Measurements from ENCODE around the gene PAX3. TPM values are rescaled to one million over a fixed set of nuclear protein-coding genes. Genes with fewer than 3 reads are reported as not detected.

PAX3 gene
- total and polyA plus RNA-seq, 2 of the 13 experiments (the other 11 are each of a cell fraction or from before 2014, with no cell fraction given), result 0.07 TPM; not detected in 1

- TF ChIP-seq ZNF407 (CRISPR knock-in tag; IDR thresholded peaks at IDR 0.05; ENCODE audit: not compliant biosample characterization), result no peak
Observed at GRCh38 chr2:222300726-222301052, 1.9 kb upstream of the PAX3 start (continued).

- Histone ChIP-seq H3K4me3 (replicated peaks in 1 of 3; ENCODE audit: insufficient read depth in 1 of 3, low read depth in 2 of 3, low read length in 3 of 3) (no peak overlapping the region), H4K20me1 (ENCODE audit: insufficient read depth, low read length) (no peaks in the 10 kb centered on the region), H3K27me3 (ENCODE audit: control insufficient read depth in 1 of 2, insufficient read depth in 2 of 2, low read length in 2 of 2) (peaks cover 28 to 100% of the 10 kb centered on the region in 2 experiments), H3K79me2 (ENCODE audit: insufficient read depth, low read length) (no peaks in the 10 kb centered on the region), H3K9ac (ENCODE audit: insufficient read depth, low read depth, low read length) (no peak overlapping the region), H3K9me3 (ENCODE audit: low read length) (no peaks in the 10 kb centered on the region), H2AFZ (ENCODE audit: low read length) (no peak overlapping the region), H3K4me2 (ENCODE audit: low read depth, low read length) (no peak overlapping the region), H3K4me1 (ENCODE audit: insufficient read depth, low read length) (peaks cover under 1% of the 10 kb centered on the region; the same call in 1 of the 2 replicates), H3K36me3 (replicated peaks in 1 of 2; ENCODE audit: control insufficient read depth in 1 of 2, insufficient read depth in 2 of 2, low read length in 2 of 2) (no peaks in the 10 kb centered on the region), H3K27ac (ENCODE audit: extremely low read length, insufficient read depth, low read length) (no peak overlapping the region)
- in situ Hi-C loops (cut with HindIII; ENCODE audit: extremely low pct_ligation_motif_present, low pct_unique_long_range_greater_than_20kb), result no loop called here
- DNase-seq (ENCODE audit: low spot score) (no peak), ATAC-seq (no peak), FAIRE-seq (no peak)
- CTCF ChIA-PET (ENCODE audit: low intra/inter-chr PET ratio, low total read pairs), result no interaction called here
- no peak for TF ChIP-seq ZNF790 (CRISPR knock-in tag; IDR thresholded peaks at IDR 0.05; ENCODE audit: borderline replicate concordance)
- POLR2A ChIA-PET, result no interaction called here
- intact Hi-C loops (cut with micrococcal nuclease; ENCODE audit: unreplicated experiment), result no loop called here
- 23% methylated on average over 20 of the region's 20 CpGs for WGBS (ENCODE audit: low lambda C conversion rate)
- no TSS peak for BruUV-seq (replicated peaks)
Observed at GRCh38 chr2:222299906-222300725, 1.3 kb upstream of the PAX3 start.
